GM18867 (cell line): ENCODE data around the gene MFNG.

ENCODE experiments used
- ATAC-seq: cut with Tn5 transposase; IDR thresholded peaks from one replicate; pipeline ENCODE4 v1.9.1; 2021; ENCODE audit warnings: mild to moderate bottlenecking, moderate library complexity; ENCODE audit not compliant: unreplicated experiment

MFNG gene

DNA sequence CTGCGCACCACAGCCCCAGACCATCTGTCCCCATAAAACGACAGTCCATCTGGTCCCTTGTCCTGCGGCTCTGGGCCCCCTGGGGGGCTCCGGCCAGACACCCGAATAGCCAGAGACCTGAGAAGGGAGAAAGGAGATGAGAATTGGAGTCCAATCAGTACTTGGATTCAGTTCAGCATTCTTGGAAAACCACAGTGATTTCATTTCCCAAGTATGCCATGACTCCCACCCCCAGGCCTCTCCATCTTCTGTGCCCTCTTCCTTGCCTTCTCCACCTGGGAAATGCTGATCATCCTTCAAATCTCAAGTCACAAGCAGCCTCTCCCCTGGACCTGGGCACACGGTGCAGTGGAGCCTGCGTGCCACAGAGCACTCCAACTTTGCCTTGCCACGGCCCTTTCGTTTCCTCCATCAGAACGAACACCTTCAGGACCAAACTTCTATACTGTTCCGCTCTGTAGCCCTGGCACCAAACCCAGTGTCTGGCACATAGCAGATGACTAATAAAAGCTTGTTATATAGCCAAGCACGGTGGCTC lies 10.9 kb upstream of the MFNG start:
- no peak for ATAC-seq

DNA sequence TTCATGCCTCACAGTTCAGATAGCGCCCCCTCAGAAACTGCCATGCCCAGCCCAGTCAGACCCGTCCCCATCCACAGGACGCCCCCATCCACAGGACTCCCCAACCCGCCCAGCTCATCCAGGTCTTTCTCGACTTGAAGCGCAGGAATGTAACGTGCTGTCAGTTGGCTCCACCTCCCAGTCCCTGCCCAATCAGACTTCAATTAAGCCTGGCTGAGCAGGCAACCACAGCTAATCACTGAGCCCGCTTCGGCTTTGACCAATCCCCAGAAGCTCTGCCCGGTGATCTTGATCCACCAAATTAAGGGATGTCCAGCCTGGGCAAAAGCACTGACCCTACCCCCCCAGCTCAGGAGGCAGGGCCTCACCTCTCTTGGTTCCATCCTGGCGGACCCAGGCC lies 10.5 kb upstream of the MFNG start:
- ATAC-seq: no peak

DNA sequence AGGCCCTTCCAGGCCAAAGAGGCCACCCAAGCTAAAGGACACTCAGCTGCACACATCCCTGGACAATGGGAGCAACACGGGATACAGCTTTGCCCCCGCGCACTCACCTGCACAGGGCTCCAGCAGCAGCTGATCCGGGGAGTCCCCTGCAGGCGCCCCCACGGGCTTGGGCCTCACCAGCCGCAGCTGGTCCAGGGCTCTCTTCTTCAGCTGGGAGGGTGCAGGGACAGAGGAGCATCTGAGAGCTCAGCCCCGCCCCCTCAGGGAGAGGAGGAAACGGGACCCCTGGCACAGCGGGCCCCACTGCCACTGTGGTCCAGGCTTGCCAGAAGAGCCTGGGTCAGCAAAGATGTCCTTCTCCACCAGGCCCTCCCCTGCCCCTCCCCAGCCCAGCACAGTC lies 7.8 kb upstream of the MFNG start:
- no peak for ATAC-seq

DNA sequence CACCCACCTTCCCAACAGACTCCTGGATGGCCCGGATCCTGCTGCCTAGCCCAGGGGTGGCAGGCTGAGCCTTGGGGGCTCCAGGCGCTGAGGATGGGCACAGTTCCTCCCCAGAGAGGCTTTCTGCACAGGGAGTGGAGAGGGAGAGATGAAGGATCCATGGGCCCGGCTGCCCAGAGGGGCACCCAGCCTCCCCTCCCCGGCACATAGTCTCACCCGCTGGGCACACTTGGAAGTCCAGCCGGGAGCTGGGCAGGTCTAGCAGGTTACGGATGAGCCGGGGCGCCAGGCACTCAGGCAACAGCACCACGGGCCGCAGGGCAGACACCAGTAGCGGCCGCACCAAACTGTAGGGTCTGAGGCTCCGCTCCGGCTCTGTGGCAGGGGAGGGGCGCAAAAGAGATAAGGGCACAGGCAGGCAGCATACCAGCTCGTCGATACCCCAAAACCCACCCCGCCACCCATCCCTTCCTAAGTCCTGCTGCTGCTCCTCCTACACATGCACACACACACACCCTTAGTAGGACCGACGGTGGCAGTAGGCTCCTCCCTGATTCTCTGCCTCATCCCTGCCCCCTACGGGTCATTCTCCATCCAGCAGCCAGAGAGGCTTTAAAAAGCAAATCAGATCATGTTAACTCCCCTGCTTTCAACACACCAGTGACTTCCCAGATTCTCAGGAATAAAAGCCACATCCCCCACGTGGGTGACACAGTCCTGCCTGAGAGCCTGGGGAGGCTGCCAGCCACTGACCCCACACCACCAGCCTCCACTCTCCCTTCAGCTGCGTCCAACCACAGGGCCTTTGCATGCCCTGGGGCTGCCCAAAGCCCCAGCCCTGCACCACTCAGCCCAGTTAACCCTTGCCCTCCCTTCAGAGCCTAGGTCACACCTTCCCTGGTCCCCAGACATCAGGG lies 6.5 kb upstream of the MFNG start:
- ATAC-seq: no peak

DNA sequence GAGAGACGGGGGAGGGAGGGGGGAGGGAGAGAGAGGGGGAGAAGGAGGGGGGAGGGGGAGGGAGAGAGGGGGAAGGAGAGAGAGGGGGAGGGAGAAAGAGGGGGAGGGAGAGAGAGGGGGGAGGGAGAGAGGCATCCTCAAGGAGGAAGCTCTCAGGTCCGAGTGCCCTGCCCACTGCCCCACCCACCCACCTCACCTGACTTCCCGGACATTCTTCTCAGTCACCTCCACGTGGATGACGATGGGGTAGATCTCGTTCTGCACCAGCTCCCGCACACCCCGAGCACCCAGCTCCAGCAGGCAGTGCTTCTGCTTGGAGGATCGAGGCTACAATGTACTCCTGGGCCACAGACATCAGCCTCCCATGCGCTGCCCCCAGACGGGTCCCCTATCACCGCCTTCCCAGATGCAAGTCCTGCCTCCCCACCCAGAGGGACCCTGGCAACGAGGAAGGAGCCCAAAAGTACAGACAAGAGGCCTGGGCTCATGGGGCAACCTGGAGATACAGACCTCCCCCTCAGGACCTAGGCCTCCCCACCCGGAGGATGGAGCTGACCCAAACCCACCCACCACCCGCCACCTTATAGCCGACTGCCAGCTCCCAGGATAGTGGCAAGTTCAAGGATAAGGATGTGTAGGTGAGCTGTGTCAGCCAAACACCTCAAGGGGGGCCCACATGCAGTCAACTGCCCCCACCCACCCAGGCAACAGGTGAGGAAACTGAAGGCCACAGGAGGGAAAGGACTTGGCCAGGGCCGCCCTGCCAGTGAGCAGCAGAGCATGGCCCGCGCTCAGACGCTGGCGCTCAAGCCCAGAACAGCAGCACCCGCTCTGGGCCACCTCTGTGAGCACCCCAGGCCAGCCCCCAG lies 5.6 kb upstream of the MFNG start:
- ATAC-seq: no peak

DNA sequence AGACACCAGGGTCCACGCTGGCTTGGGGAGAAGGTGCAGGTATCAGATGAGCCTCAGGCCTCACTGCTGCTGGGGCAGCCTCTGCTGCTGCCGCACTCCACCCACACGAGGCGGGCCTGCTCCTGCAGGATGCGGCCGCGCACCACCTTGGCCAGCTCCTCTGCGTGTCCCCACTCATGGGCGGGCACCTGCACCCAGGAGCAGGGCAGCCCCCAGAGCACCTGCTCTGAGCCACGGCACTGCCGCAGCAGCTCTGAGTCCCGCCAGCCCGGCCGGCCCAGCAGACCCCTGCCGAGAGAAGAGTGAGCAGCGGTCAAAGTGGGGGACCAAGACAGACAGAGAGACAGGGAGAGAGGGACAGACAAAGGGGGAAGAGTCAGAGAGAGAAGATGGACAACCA lies 4.9 kb upstream of the MFNG start:
- ATAC-seq: no peak

DNA sequence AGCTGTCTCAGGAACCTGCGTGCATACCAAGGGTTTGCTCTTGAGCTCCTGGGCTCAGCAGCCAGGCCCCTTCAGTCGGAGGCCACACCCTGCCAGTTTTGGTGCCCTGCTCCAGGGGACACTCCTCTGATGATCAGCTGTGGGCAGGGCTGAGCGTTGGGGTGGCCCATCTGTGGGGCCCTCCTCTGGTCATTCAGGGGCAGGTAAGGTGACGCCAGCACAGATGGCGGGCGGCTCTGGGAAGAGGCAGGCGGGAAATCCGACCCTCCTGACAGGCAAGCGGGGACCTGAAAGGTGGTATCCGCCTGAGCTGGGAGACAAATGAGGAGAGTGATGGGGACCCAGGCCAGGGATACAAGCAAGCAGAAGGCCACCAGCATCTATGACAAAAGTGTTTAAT lies 3.8 kb upstream of the MFNG start:
- no peak for ATAC-seq

DNA sequence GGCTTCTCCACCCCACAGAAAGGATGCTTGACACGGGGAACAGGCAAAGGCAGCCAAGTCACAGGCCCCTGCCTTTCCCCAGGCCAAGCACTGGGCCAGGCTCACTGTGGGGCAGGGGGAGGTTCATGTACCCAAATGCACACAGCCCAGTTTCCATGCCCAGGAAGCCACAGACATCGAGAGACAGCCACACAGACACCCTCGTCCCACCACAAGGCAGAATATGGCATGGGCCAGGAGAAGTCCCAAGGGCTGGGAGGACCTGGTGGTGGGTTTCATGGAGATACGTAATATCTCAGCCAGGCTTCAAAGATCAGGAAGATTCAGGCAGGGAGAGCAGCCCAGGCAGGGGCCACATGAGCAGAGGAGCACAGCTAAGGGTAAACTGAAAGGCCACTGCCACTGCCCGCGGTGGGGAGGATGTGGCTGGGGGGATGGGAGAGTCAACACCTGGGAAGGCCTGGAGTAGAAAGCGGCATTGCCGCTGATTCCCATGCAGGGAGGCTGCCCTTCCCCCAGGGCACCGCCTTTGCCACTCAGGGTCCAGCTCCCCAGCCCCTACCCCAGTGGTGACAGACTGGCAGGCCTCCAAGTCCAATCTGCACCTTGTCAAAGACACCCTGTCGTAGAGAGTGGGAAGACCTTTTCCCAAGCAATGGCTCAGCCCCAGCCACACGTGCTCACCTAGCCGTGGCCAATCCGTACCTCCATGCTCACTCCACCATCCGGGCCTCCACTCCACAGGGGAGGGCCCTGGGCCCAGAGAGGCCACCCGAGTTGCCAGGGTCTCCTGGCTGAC lies 2.4 kb upstream of the MFNG start:
- no peak for ATAC-seq

DNA sequence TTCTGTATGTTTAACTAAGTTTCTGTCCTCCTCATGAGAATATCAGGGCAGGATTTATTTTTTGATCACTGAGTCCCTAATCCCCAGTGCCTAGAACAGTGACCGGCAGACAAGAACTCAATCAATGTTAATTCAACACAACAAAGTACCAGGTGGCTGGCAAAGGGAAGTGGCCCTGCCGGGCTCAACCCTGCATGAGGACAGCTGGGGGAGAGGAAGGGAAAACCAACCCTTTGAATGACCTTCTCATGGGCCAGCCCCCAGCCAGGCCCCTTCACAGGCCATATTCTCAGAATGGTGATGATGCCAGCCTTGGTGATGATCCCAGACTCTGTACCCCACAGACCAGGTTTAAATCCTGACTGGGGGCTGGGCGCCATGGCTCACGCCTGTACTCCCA lies 1.4 kb upstream of the MFNG start:
- ATAC-seq: no peak

DNA sequence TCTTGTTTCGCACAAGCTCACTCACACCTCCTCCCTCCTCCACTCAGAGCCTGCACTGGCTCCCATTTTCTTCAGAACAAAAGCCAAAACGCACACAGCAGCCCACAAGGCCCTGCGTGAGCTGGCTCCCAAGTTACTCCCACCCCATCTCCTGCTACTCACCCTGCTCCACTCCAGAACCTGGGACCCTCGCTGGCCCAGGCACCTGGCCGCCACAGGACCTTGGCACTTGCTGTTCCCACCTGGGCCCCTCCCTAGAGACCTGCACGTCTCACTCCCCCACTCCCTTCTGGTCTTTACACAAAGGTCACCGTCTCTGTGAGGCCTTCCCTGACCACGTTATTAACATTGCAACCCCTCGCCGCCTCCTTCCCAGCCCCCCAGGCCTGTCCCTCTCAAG lies 945 bp upstream of the MFNG start:
- no peak for ATAC-seq

DNA sequence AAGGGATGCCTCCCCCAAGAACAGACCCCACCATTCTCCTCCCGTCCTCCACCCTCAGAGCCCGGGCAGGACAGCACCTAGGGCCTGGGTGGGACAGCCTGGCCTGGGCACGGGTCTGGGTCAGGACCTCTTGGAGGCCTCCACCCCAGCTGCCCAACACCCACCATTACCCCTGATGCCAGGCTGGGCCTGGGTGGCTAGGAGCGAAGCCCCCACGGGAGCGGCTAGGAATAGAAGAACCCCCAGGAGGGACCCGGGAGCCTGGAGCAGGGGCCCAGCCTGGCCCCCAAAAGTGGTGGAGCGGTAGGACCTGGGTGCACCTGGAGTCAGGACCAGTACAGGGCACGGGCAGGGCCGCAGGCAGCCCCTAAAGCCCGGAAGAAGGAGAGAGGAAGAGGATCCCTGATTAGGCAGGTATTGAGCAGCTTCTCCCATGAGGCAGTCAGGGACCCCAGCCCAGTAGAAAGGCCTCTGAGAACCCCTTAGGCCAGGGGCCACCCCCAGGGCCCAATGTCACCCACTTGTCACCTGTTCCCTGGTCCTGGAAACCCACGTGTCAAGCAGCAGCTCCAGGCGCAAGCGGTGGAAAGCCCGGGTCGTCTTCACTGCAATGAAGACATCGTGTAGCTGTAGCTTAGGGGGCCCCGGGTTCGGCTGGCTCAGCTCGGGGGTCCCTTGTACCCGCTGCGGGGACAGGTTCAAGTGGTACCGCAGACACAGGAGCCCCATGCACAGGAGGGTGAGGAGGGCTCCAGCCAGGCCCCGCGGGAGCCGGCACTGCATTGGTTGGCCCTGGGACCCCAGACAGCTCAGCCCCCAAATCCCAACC lies 575 bp downstream of the MFNG start:
- ATAC-seq: peak; percentile 16

DNA sequence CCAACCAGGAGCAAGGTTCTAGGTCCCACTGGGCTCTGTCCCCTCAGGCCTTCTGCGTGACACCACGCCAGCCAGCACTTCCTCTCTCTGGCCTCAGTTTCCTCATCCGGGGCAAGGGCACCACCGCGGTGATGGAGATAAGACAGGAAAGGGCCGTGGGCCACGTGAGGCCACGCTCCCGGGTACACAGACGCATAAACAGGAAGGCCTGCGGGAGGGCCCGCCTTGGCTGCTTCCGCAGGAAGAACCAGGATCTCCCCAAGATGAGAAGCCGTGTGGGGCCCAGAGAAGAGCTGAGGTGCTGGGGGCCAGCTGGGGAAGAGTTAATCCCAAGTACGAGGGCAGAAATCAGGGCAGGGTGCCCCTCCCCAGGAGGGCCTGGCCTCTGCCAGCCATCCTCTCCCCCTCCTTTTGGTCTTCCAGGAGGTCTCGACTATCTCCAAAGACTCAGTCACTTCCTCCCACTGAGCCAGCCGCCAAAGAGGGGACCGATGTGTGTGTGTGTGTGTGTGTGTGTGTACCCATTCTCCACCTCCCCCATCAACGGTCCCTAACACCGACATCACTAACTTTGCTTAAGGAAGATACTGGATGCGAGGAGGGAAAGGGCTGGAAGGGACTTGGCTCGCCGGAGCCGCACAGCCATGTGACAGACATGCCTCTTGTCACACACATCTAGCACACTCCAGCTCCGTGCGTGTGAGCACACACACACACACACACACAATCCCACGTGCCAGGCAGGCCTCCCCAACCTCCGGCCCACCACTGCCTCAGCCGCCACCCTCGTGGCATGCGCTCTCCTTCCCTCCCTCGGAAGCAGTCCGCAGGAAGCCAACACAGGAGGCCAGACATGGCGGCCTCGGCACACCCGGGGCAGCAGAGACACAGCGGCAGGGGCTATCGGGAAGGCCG lies 1.4 kb downstream of the MFNG start:
- peak; percentile 37 for ATAC-seq

DNA sequence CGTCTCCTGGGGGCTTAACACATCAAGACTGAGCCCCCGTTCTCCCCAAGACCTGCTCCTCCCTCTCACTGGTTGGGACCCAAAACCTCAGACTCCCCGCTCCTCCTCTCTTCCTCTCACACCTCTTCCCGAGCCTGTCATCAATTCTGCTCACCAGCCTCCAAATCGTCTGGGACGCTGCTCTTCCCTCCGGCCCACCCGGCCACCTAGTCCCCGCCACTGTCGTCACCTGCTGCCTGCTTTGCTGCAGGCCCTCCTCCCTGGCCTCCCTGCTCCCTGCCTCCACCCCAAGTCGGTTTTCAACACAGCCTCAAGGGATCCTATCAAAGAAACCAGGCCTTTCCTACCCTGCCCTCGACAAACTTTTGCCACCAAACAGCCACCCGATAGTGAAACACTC lies 3.1 kb downstream of the MFNG start:
- no peak for ATAC-seq

DNA sequence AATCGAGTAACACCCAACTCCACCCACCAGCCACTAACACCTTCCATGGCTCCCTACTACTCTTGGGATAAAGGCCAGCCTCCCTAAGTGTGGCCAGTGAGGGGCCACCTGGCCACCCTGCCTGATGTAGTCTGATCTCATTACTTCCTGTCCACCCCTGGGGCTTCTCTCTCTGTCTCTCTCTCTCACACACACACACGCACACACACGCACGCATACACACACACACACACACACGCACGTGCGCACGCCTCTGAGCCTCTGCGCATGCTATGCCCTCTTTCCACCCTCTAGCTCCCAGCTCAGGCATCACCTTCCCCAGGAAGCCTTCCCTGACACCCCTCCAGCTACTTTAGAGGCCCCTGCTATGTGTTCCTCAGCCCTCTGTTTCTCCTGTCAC lies 3.9 kb downstream of the MFNG start:
- ATAC-seq: no peak

DNA sequence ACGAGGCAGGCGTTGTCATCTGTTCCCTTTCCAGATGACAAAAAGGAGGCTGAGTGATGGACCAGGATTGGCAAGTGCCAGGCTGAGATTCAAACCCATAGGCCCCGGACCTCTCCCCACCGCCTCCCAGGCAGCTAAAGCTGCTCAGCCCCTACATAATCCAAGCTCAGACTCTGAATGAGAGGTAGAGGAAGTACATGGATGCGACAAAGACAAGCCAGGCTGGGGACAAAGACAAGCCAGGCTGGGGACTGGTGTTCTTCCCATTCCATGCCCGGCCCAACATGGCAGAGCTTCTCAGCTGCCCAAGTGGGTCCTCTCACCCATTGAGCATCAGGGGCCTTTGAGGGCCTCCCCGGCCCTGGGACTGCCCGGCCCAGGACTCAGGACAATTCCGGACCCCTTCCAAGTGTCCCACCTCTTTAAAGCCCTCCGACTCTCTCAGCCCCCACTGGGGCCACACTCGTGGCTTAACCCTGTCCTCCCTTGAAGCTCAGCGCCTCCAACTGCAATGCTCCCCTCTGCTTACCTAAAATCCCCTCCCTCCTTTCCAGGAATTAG lies 4.8 kb downstream of the MFNG start:
- no peak for ATAC-seq

DNA sequence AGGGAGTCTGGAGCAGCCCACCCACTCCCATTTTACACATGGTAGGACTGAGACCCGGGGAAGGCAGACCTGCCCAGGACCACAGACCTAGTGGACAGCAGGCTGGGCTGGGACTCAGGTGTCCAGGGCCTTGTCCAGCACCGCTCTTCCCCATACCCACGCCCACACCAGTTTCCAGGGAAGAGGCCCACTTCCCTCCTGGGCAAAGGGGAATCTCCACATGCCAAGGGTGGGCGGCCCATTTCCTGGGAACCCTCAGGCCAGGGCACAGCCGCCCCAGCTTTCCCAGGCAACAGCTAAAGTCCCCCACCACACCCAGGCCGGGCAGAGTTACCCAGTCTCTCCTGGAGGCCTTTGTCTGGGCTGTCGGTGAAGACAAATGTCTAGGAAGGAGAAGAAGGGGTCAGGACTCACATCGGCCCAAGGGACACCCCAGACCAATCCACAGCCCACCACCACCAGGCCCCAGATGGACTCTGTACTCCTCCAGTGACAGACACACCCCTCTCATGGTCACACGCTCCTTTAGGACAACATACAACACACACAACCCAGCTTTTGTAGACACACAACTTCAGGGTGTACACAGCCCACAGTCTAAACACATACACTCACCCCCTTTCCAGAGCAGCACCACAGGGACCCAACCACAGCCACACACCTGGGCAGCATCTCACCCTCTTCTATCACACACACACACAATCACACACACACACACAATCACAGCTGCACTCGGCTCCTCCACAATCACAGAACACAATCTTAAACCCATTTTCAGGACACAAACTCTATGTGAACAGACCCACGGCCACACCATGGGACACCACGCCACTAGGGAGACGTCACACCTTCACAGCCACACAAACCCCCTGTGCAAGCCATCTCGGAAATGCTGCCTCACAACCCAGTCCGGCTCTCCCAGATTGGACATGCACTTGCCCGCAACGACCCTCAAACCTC lies 5.5 kb downstream of the MFNG start:
- no peak for ATAC-seq

DNA sequence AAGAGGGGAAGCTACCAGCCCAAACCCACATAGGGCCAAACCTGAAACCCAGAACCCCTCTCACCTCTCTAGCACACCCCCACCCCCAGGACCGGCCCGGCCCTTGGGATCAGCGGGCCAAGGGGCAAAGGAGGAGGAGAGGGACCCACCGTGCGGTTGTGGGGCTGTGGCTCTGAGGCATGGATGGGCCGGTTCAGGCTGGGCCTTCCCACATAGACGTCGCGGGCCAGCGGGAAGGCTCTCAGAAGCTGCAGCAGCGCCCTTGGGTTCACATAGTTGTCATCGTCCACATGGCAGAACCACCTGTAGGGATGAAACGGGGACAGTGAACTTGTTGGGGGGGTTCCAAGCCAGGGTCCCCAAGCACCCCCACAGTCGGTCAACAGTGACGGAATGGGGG lies 7.0 kb downstream of the MFNG start:
- no peak for ATAC-seq
